ENCODE measurements around the gene HEPN1. TPM values are rescaled to one million over a fixed set of nuclear protein-coding genes. Genes with fewer than 3 reads are reported as not detected.

Gene HEPN1
- total and polyA plus RNA-seq, 2 of the 8 experiments (the other 6 are each of a cell fraction or from before 2014, with no cell fraction given) = not detected

DNA sequence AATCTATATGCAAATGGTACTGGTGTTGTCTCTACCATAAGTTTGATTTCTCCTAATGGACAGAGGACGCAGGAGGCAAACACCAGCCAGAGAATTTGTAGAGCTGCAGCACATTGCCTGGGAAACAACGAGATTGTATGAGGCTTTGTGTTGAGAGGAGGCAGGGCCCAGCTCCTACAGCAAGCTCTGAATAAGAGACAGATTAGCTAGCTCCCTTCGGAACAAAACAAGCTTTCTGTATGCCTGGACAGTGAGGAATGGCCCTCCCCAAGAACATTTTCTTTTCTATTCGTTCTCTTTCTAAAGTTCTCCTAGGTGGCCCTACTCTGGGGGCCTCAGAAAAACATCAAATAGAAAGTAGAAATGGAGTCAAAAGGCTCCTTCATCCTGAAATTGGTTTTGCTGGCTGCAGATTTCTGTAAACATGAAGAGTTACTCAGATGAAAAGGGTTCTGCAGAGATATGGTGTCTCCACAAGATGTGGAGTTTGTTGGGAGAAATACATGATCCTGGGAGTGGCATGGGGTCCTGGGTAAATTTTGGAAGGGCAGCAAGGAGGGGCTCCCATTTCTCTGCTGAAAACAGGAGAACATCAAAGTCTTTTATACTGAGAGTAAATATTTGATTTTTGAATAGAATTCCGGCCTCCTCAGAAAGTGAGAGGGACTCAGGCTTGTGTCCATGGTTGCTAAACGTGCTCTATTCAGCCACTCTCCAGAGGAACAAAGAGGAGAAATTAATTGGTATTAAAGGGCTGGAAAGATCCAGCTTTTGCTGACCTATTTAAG is 23.6 kb downstream of the HEPN1 start (continued):
- TF ChIP-seq CHD1 (IDR thresholded peaks at IDR 0.05; ENCODE audit: low read depth, low read length) (no peak), POLR2A (IDR thresholded peaks at IDR 0.05; ENCODE audit: control extremely low read depth in 1 of 2, low read depth in 2 of 2, low read length in 2 of 2) (no peak), SRF (IDR thresholded peaks at IDR 0.05; ENCODE audit: low read depth, low read length) (no peak), GTF2F1 (IDR thresholded peaks at IDR 0.05; ENCODE audit: borderline replicate concordance, low read depth, low read length) (no peak), CEBPB (IDR thresholded peaks at IDR 0.05; ENCODE audit: low read depth, low read length) (no peak)
